ENCODE results near the gene NHSL1.

GRCh38 chr6:138443979-138444378, 55.3 kb downstream of the NHSL1 start:
- TF ChIP-seq POLR2A (IDR thresholded peaks at IDR 0.05; ENCODE audit: low read depth, low read length) (no peak), POLR2AphosphoS5 (IDR thresholded peaks at IDR 0.05; ENCODE audit: low read depth, low read length) (no peak), TAF1 (IDR thresholded peaks at IDR 0.05; ENCODE audit: borderline replicate concordance, low read depth, low read length) (no peak)

Measured in GM12892 (cell line).